Liver (tissue), 3 donors: ENCODE data around the gene CACNA1C.

Experiments
- ATF3 ChIP-seq: IDR thresholded peaks from 2 replicates; pipeline ENCODE4 v1.6.1; 2016; ENCODE audit warnings: antibody characterized with exemption
- CTCF ChIP-seq: fragments of 150-350 bp; IDR thresholded peaks from 2 replicates; pipeline ENCODE4 v1.5.1; 2017; ENCODE audit warnings: improper control_type of control experiment, low read depth, low read length; ENCODE audit not compliant: missing input control
- EGR1 ChIP-seq, 2 donors: IDR thresholded peaks; 2 replicates each; pipeline ENCODE4 v1.6.1; 2016 to 2018; ENCODE audit warnings: antibody characterized with exemption in 2 of 2, low read depth in 2 of 2
- HNF4A ChIP-seq, 2 donors: conservative IDR thresholded peaks; 2 replicates each; pipeline ENCODE4 v1.6.1; 2016; ENCODE audit warnings: antibody characterized with exemption in 2 of 2, mild to moderate bottlenecking in 2 of 2
- JUND ChIP-seq, 2 donors: IDR thresholded peaks; 2 replicates each; pipeline ENCODE4 v1.6.1; 2016; ENCODE audit warnings: antibody characterized with exemption in 2 of 2
- MAX ChIP-seq: IDR thresholded peaks from 2 replicates; pipeline ENCODE4 v1.6.1; 2016; ENCODE audit warnings: antibody characterized with exemption
- REST ChIP-seq: IDR thresholded peaks from 2 replicates; pipeline ENCODE4 v1.6.1; 2016; ENCODE audit warnings: antibody characterized with exemption, mild to moderate bottlenecking
- RXRA ChIP-seq, 2 donors: IDR thresholded peaks; 2 replicates each; pipeline ENCODE4 v1.6.1; 2017 to 2018; ENCODE audit warnings: antibody characterized with exemption in 2 of 2, mild to moderate bottlenecking in 1 of 2
- SP1 ChIP-seq: IDR thresholded peaks from 2 replicates; pipeline ENCODE4 v1.6.1; 2018; ENCODE audit warnings: antibody characterized with exemption, mild to moderate bottlenecking
- TAF1 ChIP-seq: conservative IDR thresholded peaks from 2 replicates; pipeline ENCODE4 v1.6.1; 2016; ENCODE audit warnings: antibody characterized with exemption, mild to moderate bottlenecking
- donor health status: healthy.
- donor health status: healthy.

GRCh38 chr12:2111826-2112225 is 59.0 kb downstream of the CACNA1C start:
- no peak for TF ChIP-seq JUND (IDR thresholded peaks at IDR 0.05)
- no peak for TF ChIP-seq CTCF
- TF ChIP-seq TAF1 = no peak
- TF ChIP-seq ATF3 = no peak
- TF ChIP-seq RXRA (IDR thresholded peaks at IDR 0.05) = no peak
- no peak for TF ChIP-seq REST
- no peak for TF ChIP-seq MAX
- TF ChIP-seq SP1 = no peak
- no peak for TF ChIP-seq EGR1 (IDR thresholded peaks at IDR 0.05; ENCODE audit: low read depth in 2 of 2)
- no peak for TF ChIP-seq HNF4A (conservative IDR thresholded peaks at IDR 0.05)
